HG03039 (cell line): ENCODE measurements around the gene GPR173.

Experiments used
- ATAC-seq: cut with Tn5 transposase; IDR thresholded peaks from one replicate; pipeline ENCODE4 v1.9.1; 2021; ENCODE audit warnings: mild to moderate bottlenecking, moderate library complexity; ENCODE audit not compliant: unreplicated experiment

The GPR173 gene

GRCh38 chrX:53088136-53088974 is 39.8 kb downstream of the GPR173 start:
- ATAC-seq, result no peak

- no peak for ATAC-seq
Observed at GRCh38 chrX:53089224-53089842, 40.7 kb downstream of the GPR173 start.

GRCh38 chrX:53089925-53090324 is 41.3 kb downstream of the GPR173 start:
- no peak for ATAC-seq

- ATAC-seq, result no peak
Observed at GRCh38 chrX:53091354-53091753, 42.8 kb downstream of the GPR173 start.

DNA sequence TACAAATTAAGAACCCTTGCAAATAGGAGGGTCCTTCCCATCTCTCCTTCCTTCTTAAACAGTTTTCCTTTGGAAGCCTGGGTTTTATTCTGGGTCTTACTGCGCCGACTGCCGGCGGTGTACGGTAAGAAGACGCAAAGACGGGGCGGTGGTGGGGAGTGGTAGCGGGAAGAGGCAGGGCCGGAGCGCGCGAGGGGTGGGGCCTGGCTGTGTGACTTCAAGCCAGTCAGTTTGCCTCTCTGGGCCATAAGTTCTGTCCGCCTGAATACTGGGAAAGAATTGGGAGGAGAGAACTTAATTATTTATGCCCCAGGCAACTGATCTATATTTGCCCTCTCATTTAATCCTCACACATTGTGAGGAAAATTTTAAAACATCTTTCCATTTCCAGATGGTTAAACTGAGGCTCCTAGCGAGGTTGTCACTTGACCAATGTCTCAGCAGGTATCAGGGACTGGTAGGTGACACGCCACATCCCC is 44.6 kb downstream of the GPR173 start:
- ATAC-seq, result no peak

DNA sequence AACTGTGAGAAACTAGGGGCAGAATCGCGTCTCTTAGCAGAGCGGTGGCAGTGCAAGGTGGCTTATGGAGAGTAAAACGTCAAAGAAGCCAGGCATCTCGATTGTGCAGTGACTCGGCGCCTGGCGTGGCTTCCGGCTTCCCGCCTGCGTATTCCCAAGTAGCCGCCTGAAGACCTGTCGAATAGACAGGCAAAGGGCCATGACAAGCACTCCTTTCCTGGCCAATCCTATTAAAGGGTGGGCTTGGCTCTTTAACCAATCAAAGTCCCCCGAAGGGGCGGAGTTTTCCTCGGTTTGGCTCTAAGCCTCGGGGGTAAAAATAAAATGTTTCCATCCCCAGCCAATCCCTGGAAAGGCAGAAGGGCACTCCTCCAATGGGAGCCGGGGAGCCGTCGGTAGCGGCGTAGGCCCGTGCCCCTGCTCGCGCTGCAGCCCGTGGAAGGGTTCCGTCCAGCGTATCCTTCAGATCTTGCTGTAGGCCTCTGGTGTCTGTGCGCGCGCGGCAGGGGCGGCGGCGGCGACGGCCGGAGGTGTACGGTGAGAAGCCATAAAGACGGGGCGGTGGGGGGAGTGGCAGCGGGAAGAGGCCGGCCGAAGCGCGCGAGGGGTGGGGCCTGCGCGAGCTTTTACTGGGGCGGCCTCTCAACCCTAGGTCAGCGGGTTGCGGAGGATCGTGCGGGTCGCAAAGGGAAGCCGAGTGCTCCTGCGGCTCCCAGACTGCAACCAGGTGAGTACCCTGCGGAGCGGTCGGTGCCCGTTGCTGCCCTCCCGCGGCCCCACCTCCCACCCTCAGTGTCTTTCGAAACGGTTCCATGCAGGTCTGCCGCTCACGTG is 45.4 kb downstream of the GPR173 start, which contains the start of gene KANTR:
TSS of gene KANTR (plus strand) at position 395 of the 834 bp plus-strand sequence. CDS start 30,131 bp downstream, outside the sequence.
- peak; percentile 78 for ATAC-seq

GRCh38 chrX:53094582-53094905 is 46.0 kb downstream of the GPR173 start:
- ATAC-seq, result no peak

GRCh38 chrX:53095796-53096195 is 47.2 kb downstream of the GPR173 start:
- no peak for ATAC-seq

- no peak for ATAC-seq
Observed at GRCh38 chrX:53114864-53115549, 66.4 kb downstream of the GPR173 start.

GRCh38 chrX:53115550-53115874 is 66.9 kb downstream of the GPR173 start:
- ATAC-seq, result no peak

DNA sequence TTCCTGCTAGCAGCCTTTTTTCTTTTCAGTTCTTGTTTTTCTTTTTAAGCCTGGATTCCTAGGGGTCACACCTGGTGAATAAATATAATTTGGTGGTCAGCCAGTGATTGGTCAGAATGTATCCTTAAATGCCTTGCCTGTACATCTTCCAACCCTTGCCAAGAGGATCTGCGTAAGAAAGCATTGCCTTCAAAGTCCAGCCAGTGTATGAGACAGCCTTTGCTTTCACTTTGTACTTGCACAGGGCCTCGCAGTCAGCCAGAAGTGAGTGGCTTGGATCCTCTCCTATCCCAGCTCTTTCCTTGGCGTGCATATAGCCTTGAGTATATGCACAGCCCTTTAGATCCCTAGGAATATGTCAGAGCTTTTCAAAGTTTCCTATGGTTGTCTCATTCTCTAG is 67.5 kb downstream of the GPR173 start:
- no peak for ATAC-seq

GRCh38 chrX:53122013-53122412 is 73.4 kb downstream of the GPR173 start:
- no peak for ATAC-seq

DNA sequence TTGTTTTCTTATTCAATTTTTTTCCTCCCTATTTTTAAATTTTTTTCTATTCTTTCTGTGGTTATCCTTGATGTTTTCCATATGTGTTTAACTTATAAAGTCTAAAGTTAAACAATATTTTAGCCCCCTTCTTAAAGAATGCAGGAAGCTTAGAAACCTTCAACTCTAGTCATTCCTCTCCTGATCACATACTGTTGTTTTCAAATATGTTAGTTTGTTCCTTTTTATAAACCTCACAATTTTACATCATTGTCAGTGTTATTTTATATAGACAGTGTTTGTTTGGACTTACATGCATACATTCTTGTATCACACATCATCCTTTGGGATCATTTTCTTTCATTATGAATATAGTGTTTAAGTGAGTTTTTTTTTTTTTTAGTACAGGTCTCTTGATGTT is 76.9 kb downstream of the GPR173 start:
- ATAC-seq, result no peak

DNA sequence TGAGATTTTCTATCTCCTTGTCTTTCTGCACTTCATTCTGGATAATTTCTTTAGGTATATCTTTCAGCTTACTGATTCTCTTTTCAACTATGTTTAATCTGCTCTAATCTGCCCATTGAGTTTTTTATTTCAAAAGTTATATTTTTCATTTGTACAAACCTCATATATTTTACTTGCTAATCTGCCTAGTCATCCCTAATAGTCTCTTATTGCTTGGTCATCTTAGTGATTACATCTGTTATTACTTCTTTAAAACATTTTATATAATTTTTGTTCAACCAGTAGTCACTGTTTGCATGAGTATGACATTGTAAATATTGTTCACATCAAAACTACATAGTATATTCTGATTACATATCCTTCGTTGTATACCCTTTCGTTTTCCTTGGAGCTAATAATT is 77.8 kb downstream of the GPR173 start:
- ATAC-seq, result no peak

- no peak for ATAC-seq
Observed at GRCh38 chrX:53128097-53128749, 79.6 kb downstream of the GPR173 start.
